Loucy (cell line): ENCODE results near the gene CFAP65.

Source experiments
- CTCF ChIP-seq: fragments of 200-600 bp; sonication (generic); conservative IDR thresholded peaks from 2 replicates; pipeline ENCODE4 v1.5.1; 2014; ENCODE audit warnings: mild to moderate bottlenecking, antibody characterized with exemption, low read length
- EZH2phosphoT487 ChIP-seq: fragments of 200-600 bp; IDR thresholded peaks from 2 replicates; pipeline ENCODE4 v1.6.1; 2018; ENCODE audit warnings: antibody characterized with exemption, mild to moderate bottlenecking, moderate library complexity, borderline replicate concordance

DNA sequence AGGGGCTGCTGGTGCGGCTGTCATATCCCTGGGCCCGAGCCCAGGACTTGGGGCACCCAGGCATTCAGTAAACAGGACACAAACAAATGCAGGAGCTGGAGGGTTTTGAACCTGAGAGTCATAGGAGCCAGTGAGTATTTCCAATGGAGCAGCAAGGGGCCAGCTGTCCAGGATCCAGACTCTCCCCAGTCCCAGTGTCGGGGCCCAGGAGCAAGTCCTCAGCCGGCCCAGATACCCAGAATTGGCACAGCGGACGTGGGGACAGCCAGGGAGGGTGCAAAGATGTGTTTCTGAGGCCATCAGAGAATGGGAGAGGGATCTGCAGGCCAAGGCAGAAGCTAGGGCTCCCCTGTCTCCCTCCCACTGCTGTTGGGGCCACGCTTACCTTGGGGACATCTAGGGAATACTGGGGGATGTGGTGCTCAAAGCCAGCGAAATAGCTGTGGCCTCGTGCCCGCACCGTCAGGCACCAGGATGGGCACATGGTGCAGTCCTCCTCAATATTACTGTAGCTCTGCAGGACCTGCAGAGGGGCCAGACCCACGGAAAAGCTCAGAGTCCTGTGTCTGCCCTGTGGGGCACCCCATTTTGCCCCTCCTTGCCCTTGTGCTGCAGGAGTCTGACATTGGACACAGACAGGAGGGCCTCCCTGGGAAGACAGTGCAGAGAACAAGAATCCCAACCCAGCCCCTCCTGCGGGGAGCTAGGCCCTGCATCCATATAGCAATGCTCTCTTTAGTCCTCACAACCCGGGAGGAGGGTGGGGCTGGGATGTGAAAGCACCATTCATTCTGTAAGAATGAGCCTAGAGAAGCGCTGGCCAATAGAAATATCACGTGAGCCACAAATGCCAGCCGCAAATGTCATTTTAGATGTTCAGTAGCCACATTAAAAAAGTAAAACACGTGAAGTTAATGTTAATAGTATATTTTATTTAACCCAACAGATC lies 15.4 kb downstream of the CFAP65 start:
- no peak for TF ChIP-seq CTCF
- TF ChIP-seq EZH2phosphoT487 = no peak
